Calu3 (cell line): Measurements from ENCODE around the gene ZSCAN20. TPM values are rescaled to one million over a fixed set of nuclear protein-coding genes. Genes with fewer than 3 reads are reported as not detected.

Source experiments
- BruUV-seq: library from RNA; stranded (reverse); fragments of 400-500 nt; replicated peaks from 2 replicates; lab custom pipeline; 2021; lab: Mats Ljungman, UMichigan
- CTCF ChIA-PET: fragments of 300-600 bp; sonication (Branson Sonifier 250); formaldehyde crosslinking; loops from one replicate; lab custom pipeline; 2022; ENCODE audit warnings: antibody characterized with exemption; lab: Charles Lee
- DNase-seq: peaks from one replicate; pipeline ENCODE4 v3.0.0; 2022
- H3K27ac Mint-ChIP-seq: one replicate; pipeline ENCODE4 v1.8.0; 2022; ENCODE audit warnings: mixed read lengths; ENCODE audit not compliant: unreplicated experiment
- H3K27me3 Mint-ChIP-seq: one replicate; pipeline ENCODE4 v1.8.0; 2022; ENCODE audit warnings: mixed read lengths; ENCODE audit not compliant: unreplicated experiment
- H3K36me3 Mint-ChIP-seq: one replicate; pipeline ENCODE4 v1.8.0; 2022; ENCODE audit warnings: mild to moderate bottlenecking, moderate library complexity, mixed read lengths; ENCODE audit not compliant: insufficient read depth, unreplicated experiment
- H3K4me1 Mint-ChIP-seq: one replicate; pipeline ENCODE4 v1.8.0; 2022; ENCODE audit warnings: mild to moderate bottlenecking, low read depth, mixed read lengths; ENCODE audit not compliant: unreplicated experiment
- H3K4me3 Mint-ChIP-seq: one replicate; pipeline ENCODE4 v1.8.0; 2022; ENCODE audit warnings: mild to moderate bottlenecking, low read depth, moderate library complexity, mixed read lengths; ENCODE audit not compliant: unreplicated experiment
- H3K9me3 Mint-ChIP-seq: one replicate; pipeline ENCODE4 v1.8.0; 2022; ENCODE audit warnings: low read depth, mixed read lengths; ENCODE audit not compliant: unreplicated experiment
- CTCF ChIP-seq: fragments of 200-600 bp; IDR thresholded peaks from one replicate; pipeline ENCODE4 v1.8.0; 2022; ENCODE audit warnings: antibody characterized with exemption; ENCODE audit not compliant: unreplicated experiment
- intact Hi-C: fragments of 100-400 bp; cut with micrococcal nuclease; formaldehyde crosslinking; loops from one replicate; pipeline ENCODE4 v1.10.0; 2022; ENCODE audit not compliant: unreplicated experiment
- total RNA-seq: library from RNA; stranded (reverse); gene quantifications from 2 replicates; pipeline ENCODE4 v1.2.3, GENCODE V29; 2022

ZSCAN20 gene
- total RNA-seq, 1 experiment from 2014 or later = 8.2 TPM

GRCh38 chr1:33468531-33468930 lies 3.9 kb upstream of the ZSCAN20 start:
- no TSS peak for BruUV-seq
- intact Hi-C loops = no loop called here
- Mint-ChIP-seq H3K9me3 (no peaks in the 10 kb centered on the region), H3K4me3 (no peak overlapping the region), H3K4me1 (peaks cover 15% of the 10 kb centered on the region), H3K27me3 (peaks cover 49% of the 10 kb centered on the region), H3K27ac (no peak overlapping the region), H3K36me3 (peaks cover 14% of the 10 kb centered on the region)
- no peak for DNase-seq
- TF ChIP-seq CTCF = no peak
- CTCF ChIA-PET = interaction anchor here (0.5 to 0.7 kb wide), 3 partner anchors 10 to 627 kb away, joined by 3 to 4 read pairs (median 3); no protein-coding TSS in a partner anchor

- Mint-ChIP-seq H3K9me3 (no peaks in the 10 kb centered on the region), H3K36me3 (peaks cover 14% of the 10 kb centered on the region), H3K27ac (no peak overlapping the region), H3K4me3 (no peak overlapping the region), H3K27me3 (peaks cover 44% of the 10 kb centered on the region), H3K4me1 (peaks cover 20% of the 10 kb centered on the region)
- CTCF ChIA-PET = interaction anchor here (0.7 kb wide), 1 partner anchor 21 kb away, joined by 3 read pairs; no protein-coding TSS in a partner anchor
- DNase-seq = no peak
- BruUV-seq = no TSS peak
- intact Hi-C loops = no loop called here
- no peak for TF ChIP-seq CTCF
Observed at GRCh38 chr1:33468967-33469366, 3.5 kb upstream of the ZSCAN20 start.

DNA sequence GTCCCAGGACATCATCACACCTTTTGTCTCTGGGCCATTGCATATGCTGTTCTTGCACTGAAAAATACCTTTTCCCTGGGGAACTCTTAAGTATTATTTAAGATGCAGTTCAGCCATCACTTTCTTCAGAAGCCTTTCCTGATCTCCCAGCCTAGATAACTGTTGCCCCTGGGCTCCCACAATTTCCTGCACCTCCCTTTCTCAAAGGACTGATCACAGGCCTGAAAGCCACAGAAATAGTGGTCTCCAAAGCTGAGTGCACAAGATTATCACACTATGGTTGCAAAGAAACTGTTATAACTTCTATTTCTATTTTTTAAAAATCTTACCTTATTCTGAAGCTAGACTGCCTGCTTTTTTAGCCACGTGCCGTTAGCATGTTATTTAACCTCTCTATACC lies 2.8 kb upstream of the ZSCAN20 start:
- peaks cover 37% of the 10 kb centered on the region for H3K27me3 Mint-ChIP-seq
- TF ChIP-seq CTCF = no peak
- H3K9me3 Mint-ChIP-seq = no peaks in the 10 kb centered on the region
- no peak for DNase-seq
- CTCF ChIA-PET = interaction anchor here (1.9 kb wide), 1 partner anchor 174 kb away, joined by 6 read pairs; no protein-coding TSS in a partner anchor
- intact Hi-C loops = loop anchor here (1.0 to 5.0 kb wide), 5 partner anchors 102 to 372 kb away; no protein-coding TSS in a partner anchor
- peaks cover 14% of the 10 kb centered on the region for H3K36me3 Mint-ChIP-seq
- no TSS peak for BruUV-seq
- no peak overlapping the region for H3K27ac Mint-ChIP-seq
- H3K4me1 Mint-ChIP-seq = peaks cover 20% of the 10 kb centered on the region
- H3K4me3 Mint-ChIP-seq = no peak overlapping the region

GRCh38 chr1:33470495-33471012 lies 1.9 kb upstream of the ZSCAN20 start:
- peaks cover 20% of the 10 kb centered on the region for H3K4me1 Mint-ChIP-seq
- DNase-seq = peak; percentile 69
- H3K27me3 Mint-ChIP-seq = peaks cover 28% of the 10 kb centered on the region
- no peaks in the 10 kb centered on the region for H3K9me3 Mint-ChIP-seq
- no peak overlapping the region for H3K27ac Mint-ChIP-seq
- intact Hi-C loops = loop anchor here (1.0 to 5.0 kb wide), 5 partner anchors 103 to 373 kb away; no protein-coding TSS in a partner anchor
- H3K36me3 Mint-ChIP-seq = peaks cover 14% of the 10 kb centered on the region
- CTCF ChIA-PET = interaction anchor here (0.5 to 1.9 kb wide), 3 partner anchors 11 to 1405 kb away, joined by 3 to 6 read pairs (median 3); no protein-coding TSS in a partner anchor
- H3K4me3 Mint-ChIP-seq = no peak overlapping the region
- peak; percentile 63 for TF ChIP-seq CTCF
- no TSS peak for BruUV-seq
